NOMO-1 treated with dmso at 0.1 percent for 144 hours (cell line): ENCODE results near the gene ICAM5.
"Not testable (repeated sequence)": the region's sequence is repeated elsewhere in the genome, so short reads cannot be mapped to it uniquely, and the experiment has no call there.

Source experiments
- DNase-seq: peaks from one replicate; lab custom pipeline; 2025; ENCODE audit not compliant: unreplicated experiment; lab: John Stamatoyannopoulos, UW

The ICAM5 gene

DNA sequence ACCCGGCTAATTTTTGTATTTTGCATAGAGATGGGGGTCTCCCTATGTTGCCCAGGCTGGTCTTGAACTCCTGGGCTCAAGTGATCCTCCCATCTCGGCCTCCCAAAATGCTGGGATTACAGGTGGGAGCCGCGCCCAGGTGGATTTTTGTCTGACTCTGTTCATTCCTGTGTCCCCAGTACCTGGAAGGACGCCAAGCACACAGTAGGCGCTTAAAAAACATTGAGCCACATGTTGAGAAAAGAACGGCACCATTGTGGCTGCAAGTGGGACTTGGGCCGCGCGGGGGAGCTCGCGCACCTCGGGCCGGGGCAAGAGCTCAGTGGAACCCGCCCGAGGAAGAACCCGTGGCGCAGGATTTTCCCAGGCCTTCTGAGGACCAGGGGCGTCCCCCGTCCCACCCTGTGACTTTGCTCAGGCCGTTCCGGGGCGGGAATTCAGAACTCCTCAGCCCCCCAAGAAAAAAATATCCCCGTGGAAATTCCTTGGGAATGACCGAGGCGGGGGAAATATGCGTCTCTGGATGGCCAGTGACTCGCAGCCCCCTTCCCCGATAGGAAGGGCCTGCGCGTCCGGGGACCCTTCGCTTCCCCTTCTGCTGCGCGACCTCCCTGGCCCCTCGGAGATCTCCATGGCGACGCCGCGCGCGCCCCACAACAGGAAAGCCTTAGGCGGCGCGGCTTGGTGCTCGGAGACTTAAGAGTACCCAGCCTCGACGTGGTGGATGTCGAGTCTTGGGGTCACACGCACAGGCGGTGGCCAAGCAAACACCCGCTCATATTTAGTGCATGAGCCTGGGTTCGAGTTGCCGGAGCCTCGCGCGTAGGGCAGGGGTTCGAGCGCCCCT is 20.2 kb upstream of the ICAM5 start:
- peak; percentile 36 for DNase-seq

DNA sequence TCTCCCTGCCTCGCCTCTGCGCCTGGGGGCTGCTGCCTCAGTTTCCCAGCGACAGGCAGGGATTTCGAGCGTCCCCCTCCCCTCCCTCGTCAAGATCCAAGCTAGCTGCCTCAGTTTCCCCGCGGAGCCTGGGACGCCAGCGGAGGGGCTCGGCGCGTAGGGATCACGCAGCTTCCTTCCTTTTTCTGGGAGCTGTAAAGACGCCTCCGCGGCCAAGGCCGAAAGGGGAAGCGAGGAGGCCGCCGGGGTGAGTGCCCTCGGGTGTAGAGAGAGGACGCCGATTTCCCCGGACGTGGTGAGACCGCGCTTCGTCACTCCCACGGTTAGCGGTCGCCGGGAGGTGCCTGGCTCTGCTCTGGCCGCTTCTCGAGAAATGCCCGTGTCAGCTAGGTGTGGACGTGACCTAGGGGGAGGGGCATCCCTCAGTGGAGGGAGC is 19.6 kb upstream of the ICAM5 start:
- DNase-seq: peak; percentile 60

DNA sequence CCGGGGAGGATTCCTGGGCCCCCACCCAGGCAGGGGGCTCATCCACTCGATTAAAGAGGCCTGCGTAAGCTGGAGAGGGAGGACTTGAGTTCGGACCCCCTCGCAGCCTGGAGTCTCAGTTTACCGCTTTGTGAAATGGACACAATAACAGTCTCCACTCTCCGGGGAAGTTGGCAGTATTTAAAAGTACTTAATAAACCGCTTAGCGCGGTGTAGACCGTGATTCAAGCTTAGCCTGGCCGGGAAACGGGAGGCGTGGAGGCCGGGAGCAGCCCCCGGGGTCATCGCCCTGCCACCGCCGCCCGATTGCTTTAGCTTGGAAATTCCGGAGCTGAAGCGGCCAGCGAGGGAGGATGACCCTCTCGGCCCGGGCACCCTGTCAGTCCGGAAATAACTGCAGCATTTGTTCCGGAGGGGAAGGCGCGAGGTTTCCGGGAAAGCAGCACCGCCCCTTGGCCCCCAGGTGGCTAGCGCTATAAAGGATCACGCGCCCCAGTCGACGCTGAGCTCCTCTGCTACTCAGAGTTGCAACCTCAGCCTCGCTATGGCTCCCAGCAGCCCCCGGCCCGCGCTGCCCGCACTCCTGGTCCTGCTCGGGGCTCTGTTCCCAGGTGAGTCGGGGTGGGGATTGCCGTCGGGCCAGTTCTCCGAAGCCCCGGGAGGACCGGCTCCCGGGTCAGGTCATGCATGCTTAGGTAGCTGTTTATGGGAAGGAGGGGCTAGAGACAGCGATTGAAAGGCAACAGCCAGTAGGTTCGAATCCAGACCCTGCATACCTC is 18.9 kb upstream of the ICAM5 start, which contains the start of gene ICAM1:
Gene ICAM1, plus strand, starts transcription at position 505 of the 779 bp plus-strand sequence. Its CDS starts 40 bp downstream, at position 545.
- peak; percentile 31 for DNase-seq

DNA sequence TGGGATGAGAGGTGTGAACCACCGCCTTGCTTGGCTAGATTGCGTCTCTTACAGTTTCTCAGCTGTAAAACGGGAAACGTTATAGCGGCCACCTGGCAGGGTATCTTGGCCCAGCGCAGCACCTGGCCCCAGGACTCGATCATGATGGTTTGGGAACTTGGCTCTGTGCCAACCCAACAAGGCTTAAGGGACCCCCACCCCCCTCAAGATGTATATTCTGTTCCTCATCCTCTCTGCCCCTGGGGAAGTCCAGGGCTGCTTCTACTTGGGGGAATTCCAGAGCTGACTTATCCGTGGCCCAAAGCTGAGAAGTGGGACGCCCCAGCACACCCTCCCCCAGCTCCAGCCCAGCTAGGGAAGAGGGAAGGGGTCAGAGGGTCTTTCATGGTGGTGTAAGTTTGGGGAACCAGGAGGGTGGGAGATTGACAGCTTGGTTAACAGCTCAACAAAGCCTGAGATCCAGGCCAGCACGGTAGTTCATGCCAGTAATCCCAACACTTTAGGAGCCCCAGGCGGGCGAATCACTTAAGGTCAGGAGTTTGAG is 18.1 kb upstream of the ICAM5 start:
- DNase-seq: no peak

DNA sequence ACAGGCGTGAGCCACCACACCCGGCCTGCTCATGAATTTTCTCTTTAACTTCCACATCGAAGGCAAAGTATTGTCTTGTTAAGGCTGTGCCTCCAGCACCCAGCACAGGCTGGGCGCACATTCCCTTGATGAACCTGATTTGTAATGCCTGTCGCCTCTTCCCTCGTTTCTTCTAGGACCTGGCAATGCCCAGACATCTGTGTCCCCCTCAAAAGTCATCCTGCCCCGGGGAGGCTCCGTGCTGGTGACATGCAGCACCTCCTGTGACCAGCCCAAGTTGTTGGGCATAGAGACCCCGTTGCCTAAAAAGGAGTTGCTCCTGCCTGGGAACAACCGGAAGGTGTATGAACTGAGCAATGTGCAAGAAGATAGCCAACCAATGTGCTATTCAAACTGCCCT is 15.2 kb upstream of the ICAM5 start:
- DNase-seq: no peak

DNA sequence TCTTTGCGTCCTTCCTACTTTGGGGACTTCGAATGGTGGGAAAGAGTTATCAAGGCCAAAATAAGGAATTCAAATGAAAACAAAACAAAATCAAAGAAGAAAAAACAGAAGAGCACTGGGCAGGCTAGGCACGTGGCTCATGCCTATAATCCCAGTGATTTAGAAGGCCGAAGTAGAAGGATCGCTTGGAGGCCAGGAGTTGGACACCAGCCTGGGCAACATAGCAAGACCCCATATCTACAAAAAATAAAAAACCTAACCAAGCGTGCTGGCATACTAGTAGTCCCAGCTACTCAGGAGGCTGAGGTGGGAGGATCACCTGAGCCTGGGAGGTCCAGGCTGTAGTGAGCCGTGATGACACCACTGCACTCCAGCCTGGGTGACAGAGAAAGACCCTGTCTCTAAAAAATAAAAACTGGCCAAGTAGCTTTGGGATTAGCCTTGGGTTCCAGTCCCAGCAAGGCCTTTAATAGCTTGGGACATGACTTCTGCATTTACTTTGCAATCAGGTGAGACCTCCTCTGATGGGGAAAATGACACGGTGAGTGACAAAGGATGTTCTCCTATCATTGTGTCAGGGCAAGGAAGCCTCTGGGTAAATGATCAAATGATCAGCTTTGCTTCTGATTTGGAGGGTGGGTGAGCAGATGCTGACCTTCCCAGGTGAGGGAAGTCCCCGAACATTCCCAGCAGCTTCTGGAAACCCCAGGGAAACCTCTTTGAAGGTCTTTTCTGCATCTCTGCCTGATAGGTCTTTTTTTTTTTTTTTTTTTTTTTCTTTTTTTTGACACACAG is 11.8 kb upstream of the ICAM5 start:
- no peak for DNase-seq

DNA sequence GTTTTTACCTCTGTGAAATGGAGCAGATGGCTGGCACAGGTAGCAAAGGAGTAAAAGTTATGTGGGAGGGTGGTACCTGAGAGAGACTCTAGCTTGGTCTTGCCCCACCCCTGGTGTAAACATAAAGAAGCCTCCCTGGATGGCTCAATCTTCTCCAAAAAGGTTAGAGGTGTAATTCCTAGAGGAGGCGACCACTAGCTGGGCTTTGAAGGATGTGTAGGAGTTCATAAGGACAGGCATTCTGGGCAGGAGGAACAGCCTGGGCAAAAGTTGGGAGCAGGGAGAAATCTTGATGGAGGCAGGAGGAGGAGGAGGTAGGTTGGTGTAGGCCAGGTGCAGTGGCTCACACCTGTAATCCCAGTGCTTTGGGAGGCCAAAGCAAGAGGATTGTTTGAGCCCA is 10.8 kb upstream of the ICAM5 start:
- DNase-seq: no peak

DNA sequence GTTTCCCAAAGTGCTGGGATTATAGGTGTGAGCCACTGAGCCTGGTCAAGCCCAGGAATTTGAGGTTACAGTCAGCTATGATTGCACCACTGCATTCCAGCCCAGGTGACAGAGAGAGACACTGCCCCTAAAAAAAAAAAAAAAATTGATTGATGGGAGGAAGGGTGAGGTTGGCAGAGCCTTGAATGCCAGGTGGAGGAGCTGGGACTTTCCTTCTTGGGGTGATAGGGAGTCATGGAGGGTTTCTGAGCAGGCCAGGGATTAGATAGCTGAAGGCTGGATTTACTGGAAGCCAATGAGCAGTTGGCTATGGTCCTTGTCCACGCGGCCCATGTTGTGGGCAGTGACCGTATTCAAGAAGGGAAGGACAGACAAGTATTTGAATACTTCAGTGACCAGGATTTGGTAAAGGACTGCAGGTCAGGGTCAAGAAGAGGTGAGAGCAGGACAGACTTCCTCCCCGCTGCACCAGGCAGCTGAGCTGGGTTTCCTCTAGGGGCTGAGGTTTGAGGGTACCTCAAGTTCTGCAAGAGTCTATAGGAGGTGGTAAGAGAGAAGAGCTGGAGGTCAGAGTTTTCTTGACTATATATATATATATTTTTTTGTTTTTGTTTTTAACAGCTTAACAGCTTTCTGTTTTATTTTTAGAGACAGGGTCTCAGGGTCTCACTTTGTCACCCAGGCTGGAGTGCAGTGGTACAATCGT is 9.9 kb upstream of the ICAM5 start:
- DNase-seq: no peak

DNA sequence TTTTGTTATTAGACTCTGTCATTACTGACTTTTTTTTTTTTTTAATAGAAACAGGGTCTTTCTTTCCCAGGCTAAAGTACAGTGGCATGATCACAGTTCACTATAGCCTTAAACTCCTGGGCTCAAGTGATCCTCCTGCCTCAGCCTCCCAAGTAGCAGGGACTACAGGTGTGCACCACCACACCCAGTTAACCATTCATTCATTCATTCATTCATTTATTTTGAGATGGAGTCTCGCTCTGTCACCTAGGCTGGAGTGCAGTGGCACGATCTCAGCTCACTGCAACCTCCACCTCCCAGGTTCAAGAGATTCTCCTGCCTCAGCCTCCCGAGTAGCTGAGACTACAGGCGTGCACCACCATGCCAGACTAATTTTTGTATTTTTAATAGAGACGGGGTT is 7.7 kb upstream of the ICAM5 start:
- not testable (repeated sequence) for DNase-seq

DNA sequence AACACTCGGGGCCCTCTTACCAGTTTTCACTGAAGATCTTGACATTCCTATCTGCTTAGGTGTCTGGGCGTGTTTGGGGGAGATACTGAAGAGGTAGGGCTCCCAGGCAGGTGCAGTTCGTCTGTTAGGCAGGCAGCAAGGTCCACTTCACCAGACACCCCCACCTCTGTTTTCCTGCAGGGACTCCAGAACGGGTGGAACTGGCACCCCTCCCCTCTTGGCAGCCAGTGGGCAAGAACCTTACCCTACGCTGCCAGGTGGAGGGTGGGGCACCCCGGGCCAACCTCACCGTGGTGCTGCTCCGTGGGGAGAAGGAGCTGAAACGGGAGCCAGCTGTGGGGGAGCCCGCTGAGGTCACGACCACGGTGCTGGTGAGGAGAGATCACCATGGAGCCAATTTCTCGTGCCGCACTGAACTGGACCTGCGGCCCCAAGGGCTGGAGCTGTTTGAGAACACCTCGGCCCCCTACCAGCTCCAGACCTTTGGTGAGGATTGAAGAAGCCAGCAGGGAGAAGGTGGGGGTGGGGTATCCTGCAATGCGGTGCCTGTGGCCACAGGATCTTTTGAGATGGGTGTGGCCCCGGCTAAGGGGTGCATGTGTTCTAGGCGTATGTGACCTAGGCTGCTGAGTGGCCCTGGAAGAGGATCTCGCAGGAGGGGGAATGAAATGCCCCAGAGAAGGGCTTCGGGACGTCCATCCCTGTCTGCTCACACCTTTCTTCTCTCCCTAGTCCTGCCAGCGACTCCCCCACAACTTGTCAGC is 6.3 kb upstream of the ICAM5 start:
- no peak for DNase-seq

DNA sequence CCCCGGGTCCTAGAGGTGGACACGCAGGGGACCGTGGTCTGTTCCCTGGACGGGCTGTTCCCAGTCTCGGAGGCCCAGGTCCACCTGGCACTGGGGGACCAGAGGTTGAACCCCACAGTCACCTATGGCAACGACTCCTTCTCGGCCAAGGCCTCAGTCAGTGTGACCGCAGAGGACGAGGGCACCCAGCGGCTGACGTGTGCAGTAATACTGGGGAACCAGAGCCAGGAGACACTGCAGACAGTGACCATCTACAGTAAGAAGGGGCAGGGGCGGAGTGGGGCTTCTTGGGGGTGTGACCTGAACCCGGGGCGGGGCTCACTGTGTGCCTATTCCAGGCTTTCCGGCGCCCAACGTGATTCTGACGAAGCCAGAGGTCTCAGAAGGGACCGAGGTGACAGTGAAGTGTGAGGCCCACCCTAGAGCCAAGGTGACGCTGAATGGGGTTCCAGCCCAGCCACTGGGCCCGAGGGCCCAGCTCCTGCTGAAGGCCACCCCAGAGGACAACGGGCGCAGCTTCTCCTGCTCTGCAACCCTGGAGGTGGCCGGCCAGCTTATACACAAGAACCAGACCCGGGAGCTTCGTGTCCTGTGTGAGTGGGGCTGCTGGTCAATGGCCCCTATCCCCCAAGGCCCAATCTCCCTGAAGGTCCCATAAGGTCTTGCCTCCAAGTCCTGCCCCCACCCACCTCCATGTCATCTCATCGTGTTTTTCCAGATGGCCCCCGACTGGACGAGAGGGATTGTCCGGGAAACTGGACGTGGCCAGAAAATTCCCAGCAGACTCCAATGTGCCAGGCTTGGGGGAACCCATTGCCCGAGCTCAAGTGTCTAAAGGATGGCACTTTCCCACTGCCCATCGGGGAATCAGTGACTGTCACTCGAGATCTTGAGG is 5.4 kb upstream of the ICAM5 start:
- DNase-seq: no peak

DNA sequence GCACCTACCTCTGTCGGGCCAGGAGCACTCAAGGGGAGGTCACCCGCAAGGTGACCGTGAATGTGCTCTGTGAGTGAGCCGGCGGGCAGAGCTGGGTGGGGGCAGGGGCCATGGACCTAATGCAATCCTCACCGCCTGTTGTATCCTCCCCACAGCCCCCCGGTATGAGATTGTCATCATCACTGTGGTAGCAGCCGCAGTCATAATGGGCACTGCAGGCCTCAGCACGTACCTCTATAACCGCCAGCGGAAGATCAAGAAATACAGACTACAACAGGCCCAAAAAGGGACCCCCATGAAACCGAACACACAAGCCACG is 4.8 kb upstream of the ICAM5 start:
- DNase-seq: no peak

DNA sequence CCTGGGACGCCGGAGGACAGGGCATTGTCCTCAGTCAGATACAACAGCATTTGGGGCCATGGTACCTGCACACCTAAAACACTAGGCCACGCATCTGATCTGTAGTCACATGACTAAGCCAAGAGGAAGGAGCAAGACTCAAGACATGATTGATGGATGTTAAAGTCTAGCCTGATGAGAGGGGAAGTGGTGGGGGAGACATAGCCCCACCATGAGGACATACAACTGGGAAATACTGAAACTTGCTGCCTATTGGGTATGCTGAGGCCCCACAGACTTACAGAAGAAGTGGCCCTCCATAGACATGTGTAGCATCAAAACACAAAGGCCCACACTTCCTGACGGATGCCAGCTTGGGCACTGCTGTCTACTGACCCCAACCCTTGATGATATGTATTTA is 4.4 kb upstream of the ICAM5 start:
- DNase-seq: no peak

DNA sequence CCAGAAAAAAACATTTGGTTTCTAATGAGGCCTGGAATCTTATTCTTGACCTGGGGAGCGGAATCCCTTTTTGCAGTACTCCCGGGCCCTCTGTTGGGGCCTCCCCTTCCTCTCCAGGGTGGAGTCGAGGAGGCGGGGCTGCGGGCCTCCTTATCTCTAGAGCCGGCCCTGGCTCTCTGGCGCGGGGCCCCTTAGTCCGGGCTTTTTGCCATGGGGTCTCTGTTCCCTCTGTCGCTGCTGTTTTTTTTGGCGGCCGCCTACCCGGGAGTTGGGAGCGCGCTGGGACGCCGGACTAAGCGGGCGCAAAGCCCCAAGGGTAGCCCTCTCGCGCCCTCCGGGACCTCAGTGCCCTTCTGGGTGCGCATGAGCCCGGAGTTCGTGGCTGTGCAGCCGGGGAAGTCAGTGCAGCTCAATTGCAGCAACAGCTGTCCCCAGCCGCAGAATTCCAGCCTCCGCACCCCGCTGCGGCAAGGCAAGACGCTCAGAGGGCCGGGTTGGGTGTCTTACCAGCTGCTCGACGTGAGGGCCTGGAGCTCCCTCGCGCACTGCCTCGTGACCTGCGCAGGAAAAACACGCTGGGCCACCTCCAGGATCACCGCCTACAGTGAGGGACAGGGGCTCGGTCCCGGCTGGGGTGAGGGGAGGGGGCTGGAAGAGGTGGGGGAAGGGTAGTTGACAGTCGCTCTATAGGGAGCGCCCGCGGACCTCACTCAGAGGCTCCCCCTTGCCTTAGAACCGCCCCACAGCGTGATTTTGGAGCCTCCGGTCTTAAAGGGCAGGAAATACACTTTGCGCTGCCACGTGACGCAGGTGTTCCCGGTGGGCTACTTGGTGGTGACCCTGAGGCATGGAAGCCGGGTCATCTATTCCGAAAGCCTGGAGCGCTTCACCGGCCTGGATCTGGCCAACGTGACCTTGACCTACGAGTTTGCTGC is 2.7 kb upstream of the ICAM5 start, which contains the start of gene ICAM4:
Gene ICAM4, plus strand, starts transcription at position 153 of the 935 bp plus-strand sequence. Its CDS starts 58 bp downstream, at position 211.
- peak; percentile 68 for DNase-seq

DNA sequence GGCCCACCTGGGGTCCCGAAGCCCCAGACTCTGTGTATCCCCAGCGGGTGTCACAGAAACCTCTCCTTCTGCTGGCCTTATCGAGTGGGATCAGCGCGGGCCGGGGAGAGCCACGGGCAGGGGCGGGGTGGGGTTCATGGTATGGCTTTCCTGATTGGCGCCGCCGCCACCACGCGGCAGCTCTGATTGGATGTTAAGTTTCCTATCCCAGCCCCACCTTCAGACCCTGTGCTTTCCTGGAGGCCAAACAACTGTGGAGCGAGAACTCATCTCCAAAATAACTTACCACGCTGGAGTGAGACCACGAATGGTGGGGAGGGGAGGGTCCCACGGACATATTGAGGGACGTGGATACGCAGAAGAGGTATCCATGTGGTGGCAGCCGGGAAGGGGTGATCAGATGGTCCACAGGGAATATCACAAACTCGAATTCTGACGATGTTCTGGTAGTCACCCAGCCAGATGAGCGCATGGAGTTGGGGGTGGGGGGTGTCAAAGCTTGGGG is 1.0 kb upstream of the ICAM5 start:
- no peak for DNase-seq

DNA sequence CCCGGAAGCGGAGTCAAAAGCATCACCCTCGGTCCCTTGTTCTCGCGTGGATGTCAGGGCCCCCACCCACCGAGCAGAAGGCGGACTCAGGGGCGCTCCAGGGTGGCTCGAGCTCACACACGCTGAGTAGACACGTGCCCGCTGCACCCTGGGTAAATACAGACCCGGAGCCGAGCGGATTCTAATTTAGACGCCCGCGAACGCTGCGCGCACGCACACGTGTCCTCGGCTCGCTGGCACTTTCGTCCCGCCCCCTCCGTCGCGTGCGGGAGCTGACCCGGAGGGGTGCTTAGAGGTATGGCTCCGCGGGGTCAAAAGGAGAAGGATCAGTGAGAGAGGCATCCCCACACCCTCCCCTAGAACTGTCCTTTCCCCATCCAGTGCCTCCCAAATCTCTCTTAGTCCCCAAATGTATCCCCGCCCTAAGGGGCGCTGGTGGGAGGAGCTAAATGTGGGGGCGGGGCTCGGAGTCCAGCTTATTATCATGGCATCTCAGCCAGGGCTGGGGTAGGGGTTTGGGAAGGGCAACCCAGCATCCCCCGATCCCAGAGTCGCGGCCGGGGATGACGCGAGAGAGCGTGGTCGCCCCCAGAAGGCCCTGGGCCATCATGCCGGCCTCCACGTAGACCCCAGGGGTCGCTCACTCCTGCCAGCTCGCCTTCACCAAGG is 451 bp upstream of the ICAM5 start:
- peak; percentile 25 for DNase-seq

DNA sequence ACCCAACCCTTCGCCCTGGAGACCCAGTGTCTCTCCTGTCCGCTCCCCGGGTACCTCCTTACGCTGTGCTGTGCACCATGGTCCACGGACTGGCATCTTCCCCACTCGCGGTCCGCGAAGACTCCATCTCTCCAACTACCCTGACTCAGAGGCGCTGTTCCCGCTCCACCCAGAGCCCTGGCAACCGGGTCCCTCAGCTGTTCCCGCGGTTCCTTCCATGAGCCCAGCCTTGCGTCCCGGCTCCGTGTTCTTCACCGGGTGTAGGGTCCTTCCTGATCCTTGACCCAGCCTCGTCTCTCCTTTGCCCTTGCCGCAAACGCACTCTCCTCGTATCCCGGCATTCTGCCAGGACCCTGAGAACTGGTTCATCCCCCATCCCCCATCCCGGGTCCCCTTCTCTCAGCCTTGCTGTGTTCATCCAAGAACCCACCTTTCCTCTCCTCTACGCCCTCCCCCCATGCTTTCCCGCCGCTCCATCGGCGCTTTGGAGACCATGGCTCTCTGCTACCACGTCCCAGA is 664 bp downstream of the ICAM5 start:
- DNase-seq: no peak
